Aorta (tissue), 5 donors: ENCODE data around the gene SETD4. TPM values are rescaled to one million over a fixed set of nuclear protein-coding genes. Genes with fewer than 3 reads are reported as not detected.
"Not testable (repeated sequence)": the region's sequence is repeated elsewhere in the genome, so short reads cannot be mapped to it uniquely, and the experiment has no call there.

Source experiments
- ATAC-seq: fragments of 200-7000 bp; cut with Tn5 transposase; one replicate; pipeline ENCODE4 v1.9.1; 2022; ENCODE audit warnings: moderate library complexity; ENCODE audit not compliant: low FRiP score
- DNase-seq, 2 donors: peaks; one replicate each; pipeline ENCODE4 v3.0.0-alpha.2; 2020
- H3K27ac ChIP-seq, 2 donors: one replicate each; pipeline ENCODE4 v1.5.1; 2013; ENCODE audit warnings: low read length in 2 of 2, mild to moderate bottlenecking in 2 of 2, moderate library complexity in 2 of 2, control low read depth in 1 of 2, inconsistent platforms in 1 of 2, low read depth in 1 of 2
- H3K27me3 ChIP-seq, 2 donors: one replicate each; pipeline ENCODE4 v1.6.1; 2013; ENCODE audit warnings: control low read depth in 1 of 2, low read length in 1 of 2, mild to moderate bottlenecking in 1 of 2, moderate library complexity in 1 of 2; ENCODE audit not compliant: insufficient read depth in 2 of 2, control insufficient read depth in 1 of 2
- H3K36me3 ChIP-seq, 2 donors: one replicate each; pipeline ENCODE4 v1.6.1; 2013; ENCODE audit warnings: control low read depth in 1 of 2, low read length in 1 of 2, mild to moderate bottlenecking in 1 of 2; ENCODE audit not compliant: insufficient read depth in 2 of 2, control insufficient read depth in 1 of 2
- H3K4me1 ChIP-seq, 2 donors: one replicate each; pipeline ENCODE4 v1.6.1; 2013; ENCODE audit warnings: low read length in 2 of 2, control low read depth in 1 of 2, mild to moderate bottlenecking in 1 of 2, moderate library complexity in 1 of 2; ENCODE audit not compliant: insufficient read depth in 2 of 2, control insufficient read depth in 1 of 2
- H3K4me3 ChIP-seq, 2 donors: one replicate each; pipeline ENCODE4 v1.5.1; 2013; ENCODE audit warnings: low read length in 2 of 2, control low read depth in 1 of 2, mild to moderate bottlenecking in 1 of 2
- H3K9me3 ChIP-seq: one replicate; pipeline ENCODE4 v1.6.1; 2013; ENCODE audit warnings: mild to moderate bottlenecking, low read length; ENCODE audit not compliant: control insufficient read depth
- WGBS, 2 donors: extraction: QIAGEN DNeasy Blood & Tissue Kit; methylation state at CpG; one replicate each; pipeline ENCODE4 v1.1.7; 2013; 5-methylcytosine and 5-hydroxymethylcytosine counted together
- intact Hi-C, 2 donors: fragments of 100-400 bp; cut with DNase I; formaldehyde crosslinking; loops; one replicate each; pipeline versions ENCODE4 v1.14.2 to v1.15.0; 2022
- long read RNA-seq, 2 donors: library from polyadenylated mRNA; unstranded; transcript quantifications; one replicate each; pipeline ENCODE4 v2.0.0, GENCODE V29; 2020 to 2021
- polyA plus RNA-seq, 2 donors: library from polyadenylated mRNA; stranded (reverse); fragments of 200-250 nt; gene quantifications; one replicate each; pipeline ENCODE4 v1.2.3, GENCODE V29; 2013
- total RNA-seq, 2 donors: library from RNA; stranded (reverse); fragmentation: NEBNext Ultra II Directional; extraction: Animal tissue kit (Norgen Biotek cat#: 25700); gene quantifications; one replicate each; pipeline ENCODE4 v1.2.1, GENCODE V29; 2021
- donor health status: healthy with polysubstance abuse.
- donor health status: Bipolar disorder and iron deficiency.
- donor health status: DM: no; HTN: no; CAD: no.
- donor health status: DM: no; HTN: no; CAD: no.
- donor health status: DM: yes; HTN: yes; CAD: no.

SETD4 gene, protein sequence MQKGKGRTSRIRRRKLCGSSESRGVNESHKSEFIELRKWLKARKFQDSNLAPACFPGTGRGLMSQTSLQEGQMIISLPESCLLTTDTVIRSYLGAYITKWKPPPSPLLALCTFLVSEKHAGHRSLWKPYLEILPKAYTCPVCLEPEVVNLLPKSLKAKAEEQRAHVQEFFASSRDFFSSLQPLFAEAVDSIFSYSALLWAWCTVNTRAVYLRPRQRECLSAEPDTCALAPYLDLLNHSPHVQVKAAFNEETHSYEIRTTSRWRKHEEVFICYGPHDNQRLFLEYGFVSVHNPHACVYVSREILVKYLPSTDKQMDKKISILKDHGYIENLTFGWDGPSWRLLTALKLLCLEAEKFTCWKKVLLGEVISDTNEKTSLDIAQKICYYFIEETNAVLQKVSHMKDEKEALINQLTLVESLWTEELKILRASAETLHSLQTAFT
- total RNA-seq = 10 to 100 TPM; 14.8 to 22.5 TPM
- polyA plus RNA-seq = 10 to 100 TPM; 15.2 to 21.8 TPM
- long read RNA-seq, donor 1, partial matches to known transcripts = 13 of 32 reads
- long read RNA-seq, donor 1, other reads (novel, unspliced or antisense) = 16 of 32 reads
- long read RNA-seq, donor 2, partial matches to known transcripts = 4 of 13 reads
- long read RNA-seq, donor 2, other reads (novel, unspliced or antisense) = 7 of 13 reads

DNA sequence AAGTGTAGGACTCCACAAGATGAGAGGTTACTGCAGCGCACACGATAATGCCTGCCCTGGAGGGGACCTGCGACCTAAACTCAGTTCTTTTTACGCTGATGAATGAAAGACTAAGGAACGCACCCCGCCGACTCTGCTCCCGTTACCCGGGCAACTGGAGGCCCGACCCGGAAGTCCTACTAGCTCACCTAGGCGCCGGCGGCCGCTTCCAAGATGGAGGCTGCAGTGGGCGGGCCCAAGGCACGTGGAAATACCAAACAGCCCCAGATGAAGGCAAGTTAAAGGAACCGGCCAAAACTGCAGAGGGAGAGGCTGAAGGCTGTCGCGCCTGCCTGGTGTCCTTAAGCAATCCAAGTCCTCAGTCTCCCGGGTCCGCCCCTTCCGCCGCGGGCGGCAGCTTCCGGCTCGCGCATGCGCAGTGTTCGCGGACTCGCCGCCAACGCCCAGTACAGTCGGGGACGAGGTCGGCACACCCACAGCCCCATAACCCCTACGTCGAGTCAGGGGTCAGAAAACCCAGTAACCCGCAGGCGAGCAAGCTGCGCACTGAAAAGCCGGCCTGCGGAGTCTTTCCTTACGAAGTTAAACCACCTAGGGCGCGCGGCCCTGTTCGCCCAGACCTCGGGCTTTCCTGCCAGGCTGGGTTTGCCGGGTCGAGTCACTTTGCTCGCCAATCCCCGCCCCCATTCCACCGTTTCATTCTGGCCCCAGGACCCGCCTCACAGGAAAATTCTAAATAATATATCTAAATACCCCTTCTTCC, at the start of gene SETD4:
Gene SETD4, minus strand, starts transcription at position 368 of the 763 bp plus-strand sequence. CDS start 1,638 bp downstream, outside the sequence.
- WGBS, 2 donors = 0% methylated on average over 57 of the region's 57 CpGs
- DNase-seq = peak; percentile 96 to 98
- peak; percentile 98 for ATAC-seq
- Histone ChIP-seq H3K27me3 (no peaks in the 10 kb centered on the region), H3K4me3 (peak within 1 kb of the TSS; percentile 38 to 72), H3K9me3 (no peaks in the 10 kb centered on the region), H3K4me1 (no peaks in the 10 kb centered on the region), H3K27ac (peak within 1 kb of the TSS in 1 of 2 donors; percentile 75), H3K36me3 (peaks cover 0 to 5% of the 10 kb centered on the region in 2 donors)
- intact Hi-C loops = loop anchor here in 1 of 2 donors (5.0 kb wide), 1 partner anchor 52 kb away; no protein-coding TSS in a partner anchor

DNA sequence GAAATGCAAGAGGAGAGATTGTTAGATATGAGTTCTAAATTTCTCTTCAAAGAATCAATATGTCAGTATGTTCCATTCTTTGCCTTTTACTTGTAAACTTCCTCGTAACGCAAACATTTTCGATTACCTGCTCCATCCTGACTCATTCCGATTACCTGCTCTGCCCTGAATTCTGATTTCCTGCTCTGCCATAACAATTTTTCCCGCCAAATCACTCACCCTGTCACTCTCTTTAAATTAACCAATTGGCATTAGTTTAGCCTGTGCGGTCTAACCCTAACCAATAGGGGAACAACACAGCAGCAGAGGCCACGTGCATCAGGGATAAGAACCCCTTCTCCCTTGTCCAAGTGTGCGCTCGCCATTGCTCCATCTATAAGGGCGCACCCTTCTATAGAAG, 49.5 kb upstream of the SETD4 start:
- H3K4me3 ChIP-seq = no peak overlapping the region
- DNase-seq (no peak), ATAC-seq (no peak)
- 96 to 98% methylated on average over 10 of the region's 10 CpGs for WGBS, 2 donors
- intact Hi-C loops = loop anchor here in 1 of 2 donors (5.0 kb wide), 1 partner anchor 48 kb away; the partner anchor contains the start of gene SETD4
- H3K4me1 ChIP-seq = no peaks in the 10 kb centered on the region
- no peak overlapping the region for H3K27ac ChIP-seq
- H3K9me3 ChIP-seq = no peaks in the 10 kb centered on the region
- H3K27me3 ChIP-seq = no peaks in the 10 kb centered on the region
- no peaks in the 10 kb centered on the region for H3K36me3 ChIP-seq

DNA sequence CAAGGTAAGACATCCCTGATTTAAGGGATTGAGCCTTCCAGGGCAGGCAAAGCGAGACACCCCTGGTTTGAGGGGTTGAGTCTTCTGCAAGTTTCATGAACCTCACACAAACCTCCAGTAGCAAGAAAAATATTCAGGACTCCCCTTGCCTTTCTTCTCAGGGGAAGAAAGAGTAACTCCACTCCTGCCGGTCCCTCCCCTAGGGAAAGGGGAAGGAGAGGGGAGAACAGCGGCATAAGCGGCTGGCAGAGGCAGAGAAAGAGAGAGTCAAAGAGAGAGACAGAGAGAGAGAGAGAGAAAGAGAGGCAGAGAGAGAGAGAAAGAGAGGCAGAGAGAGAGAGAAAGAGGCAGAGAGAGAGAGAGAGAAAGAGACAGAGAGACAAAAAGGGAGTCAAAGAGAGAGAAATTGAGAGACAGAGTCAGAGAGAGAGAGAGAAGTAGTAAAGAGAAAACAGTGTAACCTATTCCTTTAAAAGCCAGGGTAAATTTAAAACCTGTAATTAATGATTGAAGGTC, 45.1 kb upstream of the SETD4 start:
- ATAC-seq (no peak), DNase-seq (no peak)
- Histone ChIP-seq H3K27me3 (no peaks in the 10 kb centered on the region), H3K9me3 (no peaks in the 10 kb centered on the region), H3K4me3 (no peak overlapping the region), H3K27ac (no peak overlapping the region), H3K36me3 (no peaks in the 10 kb centered on the region), H3K4me1 (no peaks in the 10 kb centered on the region)
- intact Hi-C loops = no loop called here
- WGBS, 2 donors = 80 to 89% methylated on average over 4 of the region's 4 CpGs

DNA sequence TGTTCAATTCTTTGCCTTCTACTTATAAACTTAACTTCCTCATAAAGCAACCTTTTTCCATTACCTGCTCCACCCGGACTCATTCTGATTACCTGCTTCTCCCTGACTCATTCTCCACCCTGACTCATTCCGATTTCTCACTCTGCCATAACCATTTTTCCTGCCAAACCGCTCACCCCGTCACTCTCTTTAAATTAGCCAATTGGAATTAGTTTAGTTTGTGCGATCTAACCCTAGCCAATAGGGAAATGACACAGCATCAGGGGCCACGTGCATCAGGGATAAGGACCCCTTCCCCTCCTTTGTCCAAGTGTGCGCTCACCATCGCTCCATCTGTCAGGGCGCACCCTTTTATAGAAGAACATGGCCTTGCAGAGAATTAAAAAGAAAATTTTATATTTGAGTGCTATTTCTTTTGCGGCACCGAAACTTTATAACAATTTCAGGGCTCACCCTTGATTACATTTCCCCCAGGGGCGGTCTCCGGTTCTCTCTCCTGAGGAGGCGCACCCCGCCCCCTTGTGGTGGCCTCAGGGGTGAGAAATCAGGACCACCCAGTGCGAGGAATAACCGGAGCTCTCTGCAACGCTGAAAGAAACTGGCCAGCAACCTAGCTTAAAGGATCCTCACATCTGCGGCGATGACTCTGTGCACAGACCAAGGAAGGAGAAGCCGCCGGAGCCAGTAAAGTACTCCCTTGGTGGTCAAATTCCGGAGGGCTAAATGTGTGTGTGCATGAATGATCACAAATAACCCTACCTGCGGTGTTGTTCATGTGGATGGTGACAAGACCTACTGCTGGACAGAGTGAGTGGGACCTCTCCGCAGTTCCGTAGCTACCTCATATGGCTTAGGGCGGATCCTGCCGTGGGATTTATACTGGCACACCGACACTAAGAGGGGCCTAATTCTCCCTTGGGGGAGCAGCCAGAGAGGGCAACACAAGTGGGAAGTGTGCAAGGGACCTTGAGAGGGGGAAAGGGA, 44.3 kb upstream of the SETD4 start:
- no peak for ATAC-seq
- intact Hi-C loops = no loop called here
- Histone ChIP-seq H3K27me3 (no peaks in the 10 kb centered on the region), H3K36me3 (no peaks in the 10 kb centered on the region), H3K4me1 (no peaks in the 10 kb centered on the region), H3K4me3 (no peak overlapping the region), H3K27ac (no peak overlapping the region), H3K9me3 (no peaks in the 10 kb centered on the region)
- 21 to 23% methylated on average over 29 of the region's 29 CpGs for WGBS, 2 donors
- peak in 1 of 2 donors; percentile 83 for DNase-seq

DNA sequence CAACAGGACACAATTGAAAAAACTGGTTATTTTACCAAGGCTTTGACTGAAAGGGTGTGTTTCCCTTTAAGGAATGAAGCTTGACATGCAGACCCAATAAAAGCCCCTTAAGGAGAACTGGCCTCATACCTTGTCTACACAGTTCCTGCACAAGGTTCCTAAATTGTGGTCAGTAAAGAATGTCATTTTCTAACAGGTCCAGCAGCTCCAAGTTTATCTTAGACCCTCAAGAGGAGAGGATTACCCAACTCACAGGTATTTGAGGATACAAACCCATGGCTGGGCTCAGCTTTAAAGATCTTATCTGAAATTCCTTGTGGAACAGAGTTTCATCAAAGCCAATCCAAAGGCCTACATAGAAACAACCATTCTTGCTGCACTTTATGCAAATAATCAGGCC, 43.1 kb upstream of the SETD4 start:
- intact Hi-C loops = no loop called here
- ATAC-seq = no peak

DNA sequence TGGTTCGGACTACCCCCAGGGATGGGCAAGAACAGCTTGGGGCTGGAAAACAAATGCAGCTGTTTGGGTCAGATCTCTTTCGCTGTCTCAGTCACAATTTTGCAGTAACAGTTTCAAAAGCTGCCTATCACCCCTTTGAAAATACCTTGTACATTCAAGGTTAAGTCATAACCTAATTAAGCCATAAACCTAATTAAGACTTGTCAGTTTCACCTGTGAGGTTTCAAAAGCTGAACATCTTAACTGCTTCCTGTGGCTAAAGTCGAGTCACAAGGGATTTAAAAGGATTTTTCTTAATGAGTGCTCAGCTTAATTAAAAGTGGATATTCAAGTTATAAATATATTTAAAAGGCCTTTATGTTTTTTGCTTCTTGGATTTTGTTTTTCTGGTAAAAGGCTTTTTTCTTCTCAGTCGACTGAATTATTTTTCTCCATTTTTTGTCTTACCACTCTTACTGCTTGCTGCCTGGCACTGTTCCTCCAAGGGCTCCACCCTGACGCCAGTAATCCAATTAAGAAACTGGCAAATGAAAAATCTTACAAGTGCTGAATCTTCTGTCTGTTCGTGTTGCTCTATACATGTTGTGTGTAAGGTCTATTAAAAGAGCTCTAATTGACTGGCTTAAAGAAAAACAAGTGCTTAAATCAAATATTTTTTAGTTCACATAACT, 40.8 kb upstream of the SETD4 start:
- ATAC-seq (no peak), DNase-seq (no peak)
- Histone ChIP-seq H3K4me3 (no peak overlapping the region), H3K27me3 (no peaks in the 10 kb centered on the region), H3K4me1 (no peaks in the 10 kb centered on the region), H3K36me3 (no peaks in the 10 kb centered on the region), H3K27ac (no peak overlapping the region), H3K9me3 (no peaks in the 10 kb centered on the region)
- intact Hi-C loops = no loop called here
- WGBS, 2 donors = 68 to 85% methylated on average over 6 of the region's 6 CpGs

More for the DNA sequence above, 43.1 kb upstream of the SETD4 start:
- Histone ChIP-seq H3K4me1 (no peaks in the 10 kb centered on the region), H3K27me3 (no peaks in the 10 kb centered on the region), H3K9me3 (no peaks in the 10 kb centered on the region), H3K36me3 (no peaks in the 10 kb centered on the region), H3K4me3 (no peak overlapping the region), H3K27ac (no peak overlapping the region)
- DNase-seq = no peak

DNA sequence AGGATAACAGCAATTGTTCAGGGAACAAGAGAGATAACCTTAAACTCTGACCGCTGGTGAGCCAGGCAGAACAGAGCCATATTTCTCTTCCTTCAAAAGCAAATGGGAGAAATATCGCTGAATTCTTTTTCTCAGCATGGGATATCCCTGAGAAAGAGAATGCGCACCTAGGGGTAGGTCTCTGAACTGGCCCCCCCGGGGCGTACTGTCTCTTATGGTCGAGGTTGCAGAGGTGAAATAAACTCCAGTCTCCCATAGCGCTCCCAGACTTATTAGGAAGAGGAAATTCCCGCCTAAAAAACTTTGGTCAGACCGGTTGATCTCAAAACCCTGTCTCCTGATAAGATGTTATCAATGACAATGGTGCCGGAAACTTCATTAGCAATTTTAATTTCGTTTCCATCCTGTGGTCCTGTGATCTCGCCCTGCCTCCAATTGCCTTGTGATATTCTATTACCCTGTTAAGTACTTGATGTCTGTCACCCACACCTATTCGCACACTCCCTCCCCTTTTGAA, 39.4 kb upstream of the SETD4 start:
- H3K9me3 ChIP-seq, DNase-seq, H3K36me3 ChIP-seq, ATAC-seq, H3K4me1 ChIP-seq, H3K4me3 ChIP-seq, H3K27ac ChIP-seq, H3K27me3 ChIP-seq, intact Hi-C loops: not testable (repeated sequence)
- WGBS, 2 donors = 65 to 67% methylated on average over 13 of the region's 13 CpGs
